Cortex of kidney (tissue), 1 donor: Measurements from ENCODE around the gene ZDHHC14.

Source experiments
- DNase-seq: peaks from one replicate; lab custom pipeline; 2025; lab: John Stamatoyannopoulos, UW

ZDHHC14 gene

GRCh38 chr6:157627195-157627966 is 246.4 kb downstream of the ZDHHC14 start:
- DNase-seq = no peak

GRCh38 chr6:157628463-157628862 is 247.5 kb downstream of the ZDHHC14 start:
- no peak for DNase-seq

GRCh38 chr6:157629220-157629619 is 248.2 kb downstream of the ZDHHC14 start:
- no peak for DNase-seq

- no peak for DNase-seq
These were observed 249.6 kb downstream of the ZDHHC14 start for GRCh38 chr6:157630463-157631080.

- no peak for DNase-seq
These were observed 250.4 kb downstream of the ZDHHC14 start for GRCh38 chr6:157631412-157631811.

- DNase-seq = no peak
These were observed 251.0 kb downstream of the ZDHHC14 start for GRCh38 chr6:157631838-157632614.

GRCh38 chr6:157632821-157633220 is 251.8 kb downstream of the ZDHHC14 start:
- no peak for DNase-seq

GRCh38 chr6:157634546-157634945 is 253.6 kb downstream of the ZDHHC14 start:
- DNase-seq = no peak

GRCh38 chr6:157635388-157636244 is 254.6 kb downstream of the ZDHHC14 start:
- no peak for DNase-seq

GRCh38 chr6:157637516-157637915 is 256.5 kb downstream of the ZDHHC14 start:
- no peak for DNase-seq

- no peak for DNase-seq
These were observed 257.1 kb downstream of the ZDHHC14 start for GRCh38 chr6:157637941-157638662.

GRCh38 chr6:157638779-157639178 is 257.8 kb downstream of the ZDHHC14 start:
- DNase-seq = no peak

GRCh38 chr6:157640746-157641451 is 259.9 kb downstream of the ZDHHC14 start:
- no peak for DNase-seq

- DNase-seq = no peak
These were observed 260.8 kb downstream of the ZDHHC14 start for GRCh38 chr6:157641837-157642236.

- DNase-seq = no peak
These were observed 261.7 kb downstream of the ZDHHC14 start for GRCh38 chr6:157642736-157643135.

GRCh38 chr6:157644043-157644810 is 263.2 kb downstream of the ZDHHC14 start:
- DNase-seq = no peak

- DNase-seq = no peak
These were observed 264.3 kb downstream of the ZDHHC14 start for GRCh38 chr6:157645201-157645795.

GRCh38 chr6:157646012-157646411 is 265.0 kb downstream of the ZDHHC14 start:
- no peak for DNase-seq

- DNase-seq = no peak
These were observed 266.4 kb downstream of the ZDHHC14 start for GRCh38 chr6:157647261-157647915.
